HepG2 (cell line): Measurements from ENCODE around the gene AKTIP. TPM values are rescaled to one million over a fixed set of nuclear protein-coding genes. Genes with fewer than 3 reads are reported as not detected.

Experiments
- ATAC-seq: fragments of 200-7000 bp; cut with Tn5 transposase; 3 replicates; pipeline ENCODE4 v1.9.1; 2020; ENCODE audit warnings: mild to moderate bottlenecking, moderate library complexity
- BruUV-seq: library from RNA; stranded (reverse); fragments of 400-500 nt; replicated peaks from 2 replicates; lab custom pipeline; 2021; lab: Mats Ljungman, UMichigan
- CTCF ChIA-PET: fragments of 300-600 bp; formaldehyde crosslinking; extraction: SDS; loops from one replicate; lab custom pipeline; 2021; ENCODE audit warnings: low total read pairs, inconsistent platforms, low intra/inter-chr PET ratio; lab: Yijun Ruan, JAX
- POLR2A ChIA-PET: fragments of 350-600 bp; sonication (Branson Sonifier 250); formaldehyde crosslinking; loops from one replicate; lab custom pipeline; 2020; ENCODE audit warnings: antibody characterized with exemption, inconsistent platforms; lab: Yijun Ruan, JAX
- DNase-seq: peaks from one replicate; pipeline ENCODE4 v3.0.0-alpha.2; 2015; ENCODE audit warnings: low spot score
- FAIRE-seq: peaks from 3 replicates; lab custom pipeline; 2011; peaks lifted over from hg19 to GRCh38; lab: Jason Lieb, UNC
- H2AFZ ChIP-seq: one replicate; pipeline ENCODE4 v1.6.1; 2011; ENCODE audit warnings: low read length, inconsistent platforms
- H3K27ac ChIP-seq: fragments of 300-600 bp; 3 replicates; pipeline ENCODE4 v1.8.0; 2011; ENCODE audit warnings: mixed run types, mild to moderate bottlenecking, mixed read lengths, low read length, inconsistent platforms; ENCODE audit not compliant: insufficient read depth; ENCODE audit errors: extremely low read length
- H3K27me3 ChIP-seq, 2 experiments: fragments of 200-600 bp in 1 of 2; 2 replicates in 1 of 2; 3 replicates in 1 of 2; pipeline versions ENCODE4 v1.6.0 to v1.8.0; 2011; ENCODE audit warnings: low read length in 2 of 2, mild to moderate bottlenecking in 2 of 2, moderate library complexity in 2 of 2, inconsistent platforms in 1 of 2; ENCODE audit not compliant: insufficient read depth in 2 of 2, control insufficient read depth in 1 of 2
- H3K36me3 ChIP-seq, 2 experiments: fragments of 200-600 bp in 1 of 2; replicated peaks in 1 of 2; 2 replicates in 1 of 2; 3 replicates in 1 of 2; pipeline versions ENCODE4 v1.5.1 to v1.8.0; 2011; ENCODE audit warnings: low read length in 2 of 2, inconsistent platforms in 1 of 2; ENCODE audit not compliant: insufficient read depth in 2 of 2, control insufficient read depth in 1 of 2
- H3K4me1 ChIP-seq: 2 replicates; pipeline ENCODE4 v1.5.1; 2012; ENCODE audit warnings: low read length, inconsistent platforms; ENCODE audit not compliant: insufficient read depth
- H3K4me2 ChIP-seq: 2 replicates; pipeline ENCODE4 v1.6.0; 2011; ENCODE audit warnings: low read depth, low read length, inconsistent platforms
- H3K4me3 ChIP-seq, 3 experiments: fragments of 200-600 bp in 1 of 3; sonication (generic), shearing (Covaris generic) in 1 of 3; replicated peaks in 1 of 3; 2 replicates each; pipeline ENCODE4 v1.5.1; 2011 to 2016; ENCODE audit warnings: low read length in 3 of 3, inconsistent platforms in 2 of 3, low read depth in 2 of 3, mild to moderate bottlenecking in 2 of 3, control low read depth in 1 of 3, mixed read lengths in 1 of 3; ENCODE audit not compliant: insufficient read depth in 1 of 3
- H3K79me2 ChIP-seq: one replicate; pipeline ENCODE4 v1.6.1; 2011; ENCODE audit warnings: low read length, inconsistent platforms; ENCODE audit not compliant: insufficient read depth
- H3K9ac ChIP-seq: 2 replicates; pipeline ENCODE4 v1.6.0; 2011; ENCODE audit warnings: mild to moderate bottlenecking, low read depth, low read length, inconsistent platforms; ENCODE audit not compliant: insufficient read depth
- H3K9me3 ChIP-seq: 2 replicates; pipeline ENCODE4 v1.5.1; 2012; ENCODE audit warnings: mild to moderate bottlenecking, low read length
- H4K20me1 ChIP-seq: 2 replicates; pipeline ENCODE4 v1.6.0; 2011; ENCODE audit warnings: inconsistent platforms, mild to moderate bottlenecking, low read length, moderate library complexity; ENCODE audit not compliant: insufficient read depth
- ARNTL ChIP-seq: sonication (generic); formaldehyde crosslinking; IDR thresholded peaks from 2 replicates; pipeline ENCODE4 v1.4.0; 2020; ENCODE audit warnings: mild to moderate bottlenecking, missing genetic modification reagents
- CSRNP1 ChIP-seq: sonication (generic); formaldehyde crosslinking; IDR thresholded peaks from 2 replicates; pipeline ENCODE4 v1.8.1; 2023; ENCODE audit warnings: mild to moderate bottlenecking, missing genetic modification reagents
- GTF3A ChIP-seq: sonication (generic); formaldehyde crosslinking; conservative IDR thresholded peaks from 2 replicates; pipeline ENCODE4 v1.4.0; 2020; ENCODE audit warnings: mild to moderate bottlenecking, missing genetic modification reagents
- MXD3 ChIP-seq: IDR thresholded peaks from 2 replicates; pipeline ENCODE4 v1.6.1; 2016; ENCODE audit warnings: mild to moderate bottlenecking, missing biosample characterization, missing genetic modification reagents
- NFIB ChIP-seq: sonication (generic); formaldehyde crosslinking; IDR thresholded peaks from 2 replicates; pipeline ENCODE4 v1.9.0; 2021; ENCODE audit warnings: missing genetic modification reagents, mild to moderate bottlenecking, borderline replicate concordance
- RARG ChIP-seq: sonication (generic); formaldehyde crosslinking; IDR thresholded peaks from 2 replicates; pipeline ENCODE4 v1.4.0; 2020; ENCODE audit warnings: low read depth, mild to moderate bottlenecking, missing genetic modification reagents
- TEAD3 ChIP-seq: optimal IDR thresholded peaks from 2 replicates; pipeline ENCODE3; 2016; ENCODE audit warnings: borderline replicate concordance
- ZNF276 ChIP-seq: sonication (generic); formaldehyde crosslinking; IDR thresholded peaks from 2 replicates; pipeline ENCODE4 v1.4.0; 2020; ENCODE audit warnings: mild to moderate bottlenecking, low read depth, missing genetic modification reagents
- ZNF33A ChIP-seq: sonication (generic); formaldehyde crosslinking; IDR thresholded peaks from 2 replicates; pipeline ENCODE4 v1.5.1; 2020; ENCODE audit warnings: missing genetic modification reagents, mild to moderate bottlenecking, moderate library complexity, borderline replicate concordance
- ZNF383 ChIP-seq: sonication (generic); formaldehyde crosslinking; IDR thresholded peaks from 2 replicates; pipeline ENCODE4 v1.4.0; 2020; ENCODE audit warnings: missing genetic modification reagents, mild to moderate bottlenecking, borderline replicate concordance
- ZNF597 ChIP-seq: sonication (generic); formaldehyde crosslinking; IDR thresholded peaks from 2 replicates; pipeline ENCODE4 v1.5.0; 2020; ENCODE audit warnings: missing genetic modification reagents
- ZNF687 ChIP-seq: sonication (generic); formaldehyde crosslinking; IDR thresholded peaks from 2 replicates; pipeline ENCODE4 v1.5.1; 2020; ENCODE audit warnings: mild to moderate bottlenecking, missing genetic modification reagents, moderate library complexity
- ZNF878 ChIP-seq: sonication (generic); formaldehyde crosslinking; IDR thresholded peaks from 2 replicates; pipeline ENCODE4 v1.8.1; 2023; ENCODE audit warnings: mild to moderate bottlenecking, missing genetic modification reagents, moderate library complexity
- ZSCAN22 ChIP-seq: sonication (generic); formaldehyde crosslinking; IDR thresholded peaks from 2 replicates; pipeline ENCODE4 v1.4.0; 2020; ENCODE audit warnings: mild to moderate bottlenecking, missing genetic modification reagents
- WGBS: methylation state at CpG from one replicate; pipeline ENCODE4 v1.1.6; 2017; ENCODE audit warnings: low lambda C conversion rate; 5-methylcytosine and 5-hydroxymethylcytosine counted together
- in situ Hi-C: cut with HindIII; loops from 2 replicates; pipeline ENCODE4 v1.10.0; 2017; ENCODE audit warnings: low pct_unique_long_range_greater_than_20kb; ENCODE audit not compliant: extremely low pct_ligation_motif_present
- intact Hi-C: fragments of 100-400 bp; cut with micrococcal nuclease; formaldehyde crosslinking; loops from one replicate; pipeline ENCODE4 v1.10.0; 2022; ENCODE audit not compliant: unreplicated experiment
- polyA plus RNA-seq, 8 experiments: library from polyadenylated mRNA; depleted of rRNA in 3 of 8; stranded (reverse) in 7 of 8; unstranded in 1 of 8; fragments of >200 nt; fragmentation: Illumina TruSeq in 4 of 8; extraction: Trizol in 4 of 8; gene quantifications; 2 replicates each; pipeline versions ENCODE4 v1.2.1 to v1.2.3, GENCODE V29; 2011 to 2016; ENCODE audit warnings: low read depth in 4 of 8, missing spikeins in 1 of 8, mixed read lengths in 1 of 8; ENCODE audit not compliant: insufficient read depth in 1 of 8
- total RNA-seq, 5 experiments: library from RNA; depleted of rRNA; stranded (reverse); fragments of >200 nt; fragmentation: Illumina TruSeq; extraction: Trizol; gene quantifications; 2 replicates each; pipeline ENCODE4 v1.2.3, GENCODE V29; 2016; ENCODE audit warnings: low read depth in 1 of 5

AKTIP gene
- total and polyA plus RNA-seq, 2 of the 13 experiments (the other 11 are each of a cell fraction or from before 2014, with no cell fraction given) = 28.8 to 49.0 TPM

- H3K79me2 ChIP-seq = no peaks in the 10 kb centered on the region
- H3K27ac ChIP-seq = peak overlapping the region; percentile 80
- in situ Hi-C loops = no loop called here
- DNase-seq = no peak
- H3K9me3 ChIP-seq = peaks cover 13% of the 10 kb centered on the region
- intact Hi-C loops = loop anchor here (1.0 to 10.0 kb wide), 3 partner anchors 37 to 456 kb away; partner anchors contain the start of genes CHD9, CHD9NB, FTO and RPGRIP1L
- BruUV-seq = no TSS peak
- WGBS = 3% methylated on average over 2 of the region's 2 CpGs
- 0 out of 2 replicates have a peak overlapping the region, but pooled peaks have one; percentile 51 for H3K9ac ChIP-seq
- ChIA-PET CTCF (interaction anchor here (3.0 kb wide), 1 partner anchor 37 kb away, joined by 22 read pairs; no protein-coding TSS in a partner anchor), POLR2A (interaction anchor here (1.0 to 2.3 kb wide), 12 partner anchors 8 to 251 kb away, joined by 3 to 23 read pairs (median 6); partner anchors contain the start of genes AKTIP, FTO and RBL2)
- H3K4me2 ChIP-seq = peak overlapping the region; percentile 100
- no peaks in the 10 kb centered on the region for H3K27me3 ChIP-seq
- no peaks in the 10 kb centered on the region for H3K36me3 ChIP-seq
- peaks cover 55% of the 10 kb centered on the region for H3K4me1 ChIP-seq
- no peak for ATAC-seq
- H2AFZ ChIP-seq = peak overlapping the region; percentile 15
- FAIRE-seq = no peak
- no peaks in the 10 kb centered on the region for H4K20me1 ChIP-seq
- peak overlapping the region in 2 of 3 experiments; percentile 50 to 70; a peak in 3 of 6 replicates for H3K4me3 ChIP-seq
- TF ChIP-seq GTF3A = peak; percentile 70; the same call in 1 of the 2 replicates
- 0 out of 2 replicates have a peak, but pooled peaks have one; percentile 88 for TF ChIP-seq RARG (CRISPR knock-in tag)
- TF ChIP-seq MXD3 (CRISPR knock-in tag) = no peak
- no peak for TF ChIP-seq TEAD3
- TF ChIP-seq ZNF687 (CRISPR knock-in tag) = no peak
- 0 out of 2 replicates have a peak, but pooled peaks have one; percentile 14 for TF ChIP-seq ARNTL (CRISPR knock-in tag)
- TF ChIP-seq ZNF383 (CRISPR knock-in tag) = peak; percentile 61; the same call in 1 of the 2 replicates
- no peak for TF ChIP-seq ZNF878 (CRISPR knock-in tag)
- TF ChIP-seq ZNF597 (CRISPR knock-in tag) = no peak
- no peak for TF ChIP-seq ZNF33A (CRISPR knock-in tag)
- 0 out of 2 replicates have a peak, but pooled peaks have one; percentile 6 for TF ChIP-seq ZSCAN22 (CRISPR knock-in tag)
- no peak for TF ChIP-seq CSRNP1 (CRISPR knock-in tag)
- TF ChIP-seq NFIB = no peak
- 0 out of 2 replicates have a peak, but pooled peaks have one; percentile 1 for TF ChIP-seq ZNF276
These were observed 7.7 kb upstream of the AKTIP start for GRCh38 chr16:53510704-53511070.
